ELF-1 (cell line): ENCODE measurements around the gene ADAMTS8.
"Not testable (repeated sequence)": the region's sequence is repeated elsewhere in the genome, so short reads cannot be mapped to it uniquely, and the experiment has no call there.

Source experiments
- DNase-seq: peaks from one replicate; pipeline ENCODE4 v3.0.0-alpha.2; 2016; ENCODE audit warnings: low read depth, low spot score

ADAMTS8 gene

GRCh38 chr11:130439876-130440275 lies 11.5 kb upstream of the ADAMTS8 start:
- no peak for DNase-seq

- no peak for DNase-seq
These were observed 10.7 kb upstream of the ADAMTS8 start for GRCh38 chr11:130439160-130439519.

- not testable (repeated sequence) for DNase-seq
These were observed 10.2 kb upstream of the ADAMTS8 start for GRCh38 chr11:130438401-130439159.

- DNase-seq: no peak
These were observed 9.4 kb upstream of the ADAMTS8 start for GRCh38 chr11:130437848-130438247.

GRCh38 chr11:130436171-130436570 lies 7.8 kb upstream of the ADAMTS8 start:
- no peak for DNase-seq

GRCh38 chr11:130435671-130436070 lies 7.3 kb upstream of the ADAMTS8 start:
- DNase-seq: no peak

- peak; percentile 83 for DNase-seq
These were observed 6.3 kb upstream of the ADAMTS8 start for GRCh38 chr11:130434521-130435223.

- DNase-seq: no peak
These were observed 4.9 kb upstream of the ADAMTS8 start for GRCh38 chr11:130433357-130433756.

- no peak for DNase-seq
These were observed 3.4 kb upstream of the ADAMTS8 start for GRCh38 chr11:130431801-130432200.

GRCh38 chr11:130431331-130431773 lies 2.9 kb upstream of the ADAMTS8 start:
- peak; percentile 82 for DNase-seq

- no peak for DNase-seq
These were observed 1.6 kb upstream of the ADAMTS8 start for GRCh38 chr11:130429983-130430382.

- DNase-seq: no peak
These were observed 792 bp upstream of the ADAMTS8 start for GRCh38 chr11:130429120-130429681.

GRCh38 chr11:130427581-130428315 lies 661 bp downstream of the ADAMTS8 start:
- peak; percentile 68 for DNase-seq

- DNase-seq: no peak
These were observed 1.5 kb downstream of the ADAMTS8 start for GRCh38 chr11:130426837-130427341.

- DNase-seq: no peak
These were observed 2.1 kb downstream of the ADAMTS8 start for GRCh38 chr11:130426223-130426836.

GRCh38 chr11:130425156-130425555 lies 3.3 kb downstream of the ADAMTS8 start:
- no peak for DNase-seq

- no peak for DNase-seq
These were observed 3.7 kb downstream of the ADAMTS8 start for GRCh38 chr11:130424613-130425140.

GRCh38 chr11:130423541-130424142 lies 4.8 kb downstream of the ADAMTS8 start:
- DNase-seq: no peak

- no peak for DNase-seq
These were observed 6.0 kb downstream of the ADAMTS8 start for GRCh38 chr11:130422251-130422995.

- DNase-seq: no peak
These were observed 6.7 kb downstream of the ADAMTS8 start for GRCh38 chr11:130421697-130422096.
